GM08714 (cell line): Measurements from ENCODE around the gene CREB5.

Source experiments
- H3K4me3 ChIP-seq: fragments of 200-500 bp; sonication (Bioruptor generic); 2 replicates; pipeline ENCODE4 v1.5.1; 2014; ENCODE audit warnings: mild to moderate bottlenecking, low read length, inconsistent platforms
- ZNF274 ChIP-seq: IDR thresholded peaks from 2 replicates; pipeline ENCODE4 v1.6.1; 2012; ENCODE audit warnings: mild to moderate bottlenecking, low read depth, low read length

CREB5 gene

GRCh38 chr7:28858206-28858605 is 445.9 kb downstream of the CREB5 start:
- H3K4me3 ChIP-seq: no peak overlapping the region
- no peak for TF ChIP-seq ZNF274

GRCh38 chr7:28858895-28859294 is 446.6 kb downstream of the CREB5 start:
- H3K4me3 ChIP-seq: no peak overlapping the region
- TF ChIP-seq ZNF274: no peak

DNA sequence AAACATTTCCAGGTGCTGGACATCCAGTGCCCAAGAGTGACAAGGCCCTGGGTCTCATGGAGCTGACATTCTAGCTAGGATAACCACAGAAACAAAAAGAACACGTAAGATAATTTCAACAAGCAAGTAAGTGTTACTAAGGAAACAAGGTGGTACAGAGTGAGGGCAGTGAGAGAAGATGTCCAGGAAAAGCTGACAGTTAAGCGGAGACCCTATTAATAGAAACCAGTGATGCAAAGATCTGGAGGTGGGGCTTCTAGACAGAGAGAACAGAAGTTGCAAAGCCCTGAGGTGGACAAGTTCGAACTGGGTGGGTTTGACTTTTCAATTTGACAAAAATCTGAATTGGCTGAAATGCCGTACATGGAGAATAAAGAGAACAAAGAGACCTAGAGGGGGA is 449.5 kb downstream of the CREB5 start:
- TF ChIP-seq ZNF274: no peak
- H3K4me3 ChIP-seq: no peak overlapping the region

GRCh38 chr7:28862595-28863272 is 450.4 kb downstream of the CREB5 start:
- no peak overlapping the region for H3K4me3 ChIP-seq
- TF ChIP-seq ZNF274: no peak

GRCh38 chr7:28865601-28866144 is 453.4 kb downstream of the CREB5 start:
- no peak overlapping the region for H3K4me3 ChIP-seq
- TF ChIP-seq ZNF274: no peak

DNA sequence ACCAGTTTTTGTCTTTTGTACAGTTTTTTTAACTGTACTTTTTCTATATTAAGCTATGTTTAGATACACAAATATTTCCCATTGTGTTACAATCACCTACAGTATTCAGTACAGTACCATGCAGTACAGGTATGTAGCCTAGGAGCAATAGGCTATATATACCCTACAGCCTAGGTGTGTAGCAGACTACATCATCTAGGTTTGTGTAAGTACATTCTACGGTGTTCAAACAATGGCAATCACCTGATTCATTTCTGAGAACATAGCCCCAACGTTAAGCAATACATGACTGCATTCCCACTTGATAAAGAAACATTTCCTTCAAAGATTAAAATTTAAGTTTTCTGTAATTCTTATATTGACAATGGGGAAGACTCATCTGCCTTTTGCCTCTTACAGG is 456.4 kb downstream of the CREB5 start:
- H3K4me3 ChIP-seq: no peak overlapping the region
- TF ChIP-seq ZNF274: no peak

DNA sequence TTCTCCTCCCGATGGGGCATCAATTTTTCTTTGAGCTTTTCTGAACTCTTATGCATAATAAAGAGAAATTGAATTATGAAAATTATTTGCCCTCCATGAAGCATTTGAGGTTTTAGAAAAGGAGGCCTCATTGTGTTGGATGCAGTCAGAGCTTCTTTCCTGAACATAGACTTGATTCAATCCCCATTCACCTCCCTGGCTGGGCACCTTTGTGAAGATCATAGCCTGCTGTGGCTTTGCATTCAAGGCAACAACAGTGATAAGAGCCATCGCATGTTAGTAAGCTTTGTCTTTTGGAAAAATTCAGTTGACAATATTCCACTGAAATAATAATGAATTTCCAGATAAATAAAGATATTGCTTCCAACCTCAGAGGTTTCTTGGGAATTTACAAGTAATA is 458.8 kb downstream of the CREB5 start:
- no peak overlapping the region for H3K4me3 ChIP-seq
- no peak for TF ChIP-seq ZNF274

GRCh38 chr7:28871631-28872030 is 459.3 kb downstream of the CREB5 start:
- TF ChIP-seq ZNF274: no peak
- H3K4me3 ChIP-seq: no peak overlapping the region

GRCh38 chr7:28872226-28872625 is 459.9 kb downstream of the CREB5 start:
- no peak for TF ChIP-seq ZNF274
- H3K4me3 ChIP-seq: no peak overlapping the region

DNA sequence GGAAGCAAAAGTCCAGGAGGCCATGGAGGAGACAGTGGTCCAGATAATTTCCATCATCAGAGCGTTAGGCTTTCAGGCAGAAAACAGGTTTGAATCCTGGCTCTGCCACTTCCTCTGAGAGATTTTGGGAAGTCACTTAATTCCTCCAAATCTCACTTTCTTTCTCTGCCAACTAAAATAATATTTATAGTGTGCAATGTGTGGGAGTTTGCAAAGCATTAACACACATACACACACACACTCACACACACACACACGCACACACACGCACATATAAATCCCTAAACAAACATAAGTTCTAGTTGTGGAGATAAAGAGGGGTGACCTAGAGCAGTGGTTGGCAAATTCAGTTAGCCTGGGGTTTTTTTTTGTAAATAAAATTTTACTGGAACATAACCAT is 461.0 kb downstream of the CREB5 start:
- no peak overlapping the region for H3K4me3 ChIP-seq
- no peak for TF ChIP-seq ZNF274

GRCh38 chr7:28874001-28874400 is 461.7 kb downstream of the CREB5 start:
- no peak for TF ChIP-seq ZNF274
- H3K4me3 ChIP-seq: no peak overlapping the region
